Thoracic aorta (tissue), 2 donors: ENCODE data around the gene CD37. TPM values are rescaled to one million over a fixed set of nuclear protein-coding genes. Genes with fewer than 3 reads are reported as not detected.
"Not testable (repeated sequence)": the region's sequence is repeated elsewhere in the genome, so short reads cannot be mapped to it uniquely, and the experiment has no call there.

ENCODE experiments used
- ATAC-seq: fragments of 150-250 bp; one replicate; pipeline ENCODE4 v1.8.0; 2017; ENCODE audit warnings: low read depth; ENCODE audit not compliant: insufficient number of reproducible peaks, low FRiP score
- DNase-seq: peaks from one replicate; pipeline ENCODE4 v3.0.0-alpha.2; 2020; ENCODE audit warnings: low spot score
- H3K27ac ChIP-seq, 2 donors: fragments of 200-600 bp; sonication (generic); 1 replicate in 1 of 2; 2 replicates in 1 of 2; pipeline ENCODE4 v1.5.1; 2016; ENCODE audit warnings: mild to moderate bottlenecking in 2 of 2, moderate library complexity in 2 of 2
- H3K27me3 ChIP-seq: fragments of 200-600 bp; sonication (generic); replicated peaks from 2 replicates; pipeline ENCODE4 v1.6.0; 2016; ENCODE audit warnings: mild to moderate bottlenecking; ENCODE audit not compliant: insufficient read depth
- H3K36me3 ChIP-seq: fragments of 200-600 bp; sonication (generic); one replicate; pipeline ENCODE4 v1.5.1; 2016
- H3K4me1 ChIP-seq, 2 donors: fragments of 200-600 bp; sonication (generic); 1 replicate in 1 of 2; 2 replicates in 1 of 2; pipeline versions ENCODE4 v1.5.1 to v1.6.0; 2016; ENCODE audit warnings: low read depth in 2 of 2, mild to moderate bottlenecking in 1 of 2; ENCODE audit not compliant: control insufficient read depth in 1 of 2
- H3K4me3 ChIP-seq: fragments of 200-600 bp; sonication (generic); 2 replicates; pipeline ENCODE4 v1.5.1; 2016; ENCODE audit warnings: mild to moderate bottlenecking
- H3K9me3 ChIP-seq: fragments of 200-600 bp; sonication (generic); 2 replicates; pipeline ENCODE4 v1.5.1; 2016
- total RNA-seq, 2 donors: library from RNA; depleted of rRNA; stranded (reverse); fragments of >200 nt; gene quantifications; one replicate each; pipeline versions ENCODE4 v1.1.0 to v1.2.3, GENCODE V29; 2016
- TF ChIP-seq, protein P1 (sequence below): fragments of 200-600 bp; sonication (generic); IDR thresholded peaks from one replicate; pipeline ENCODE4 v1.5.1; 2019; ENCODE audit warnings: antibody characterized with exemption

Gene CD37
- total RNA-seq, 2 donors from 2014 or later, result 29.8 to 33.0 TPM

DNA sequence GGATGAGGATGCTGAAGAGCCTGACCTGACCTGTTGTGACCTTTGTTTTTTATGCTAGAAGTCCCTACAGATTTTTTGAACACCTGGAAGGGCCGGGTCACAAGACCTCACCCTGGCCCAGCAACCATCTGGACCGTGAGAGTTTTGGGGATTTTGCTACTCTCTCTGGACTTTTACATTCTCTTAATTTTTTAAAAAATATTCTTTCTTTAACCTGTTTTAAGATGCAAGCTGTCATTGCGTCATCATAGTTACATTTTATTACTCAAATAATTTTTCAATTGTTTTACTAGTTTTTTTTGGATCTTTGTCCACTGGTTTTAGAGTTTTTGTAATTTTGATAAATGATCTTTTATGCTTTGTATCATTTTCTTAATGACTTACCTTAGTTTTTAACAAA, 36.0 kb downstream of the CD37 start:
- H3K27me3 ChIP-seq, result no peaks in the 10 kb centered on the region
- H3K9me3 ChIP-seq, result peaks cover 14% of the 10 kb centered on the region
- ATAC-seq, result no peak
- no peak overlapping the region for H3K27ac ChIP-seq
- TF ChIP-seq, protein P1, sequence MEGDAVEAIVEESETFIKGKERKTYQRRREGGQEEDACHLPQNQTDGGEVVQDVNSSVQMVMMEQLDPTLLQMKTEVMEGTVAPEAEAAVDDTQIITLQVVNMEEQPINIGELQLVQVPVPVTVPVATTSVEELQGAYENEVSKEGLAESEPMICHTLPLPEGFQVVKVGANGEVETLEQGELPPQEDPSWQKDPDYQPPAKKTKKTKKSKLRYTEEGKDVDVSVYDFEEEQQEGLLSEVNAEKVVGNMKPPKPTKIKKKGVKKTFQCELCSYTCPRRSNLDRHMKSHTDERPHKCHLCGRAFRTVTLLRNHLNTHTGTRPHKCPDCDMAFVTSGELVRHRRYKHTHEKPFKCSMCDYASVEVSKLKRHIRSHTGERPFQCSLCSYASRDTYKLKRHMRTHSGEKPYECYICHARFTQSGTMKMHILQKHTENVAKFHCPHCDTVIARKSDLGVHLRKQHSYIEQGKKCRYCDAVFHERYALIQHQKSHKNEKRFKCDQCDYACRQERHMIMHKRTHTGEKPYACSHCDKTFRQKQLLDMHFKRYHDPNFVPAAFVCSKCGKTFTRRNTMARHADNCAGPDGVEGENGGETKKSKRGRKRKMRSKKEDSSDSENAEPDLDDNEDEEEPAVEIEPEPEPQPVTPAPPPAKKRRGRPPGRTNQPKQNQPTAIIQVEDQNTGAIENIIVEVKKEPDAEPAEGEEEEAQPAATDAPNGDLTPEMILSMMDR, result no peak
- no peaks in the 10 kb centered on the region for H3K4me1 ChIP-seq
- H3K4me3 ChIP-seq, result no peak overlapping the region
- H3K36me3 ChIP-seq, result no peaks in the 10 kb centered on the region
- no peak for DNase-seq

DNA sequence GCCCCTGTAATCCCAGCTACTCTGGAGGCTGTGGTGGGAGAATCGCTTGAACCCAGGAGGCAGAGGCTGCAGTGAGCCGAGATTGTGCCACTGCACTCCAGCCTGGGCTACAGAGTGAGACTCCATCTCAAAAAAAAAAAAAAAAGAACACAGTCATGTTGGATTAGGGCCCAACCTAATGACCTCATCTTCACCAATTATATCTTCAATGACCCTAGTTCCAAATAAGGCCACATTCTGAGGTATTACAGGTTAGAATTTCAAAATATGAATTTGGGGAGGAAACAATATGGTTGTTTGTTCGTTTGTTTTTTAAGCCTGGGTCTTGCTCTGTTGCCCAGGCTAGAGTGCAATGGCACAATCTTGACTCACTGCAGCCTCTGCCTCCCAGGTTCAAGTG, 38.0 kb downstream of the CD37 start:
- ATAC-seq, H3K36me3 ChIP-seq, H3K27me3 ChIP-seq, H3K27ac ChIP-seq, H3K4me1 ChIP-seq, DNase-seq, H3K4me3 ChIP-seq: not testable (repeated sequence)
- H3K9me3 ChIP-seq, result peaks cover 14% of the 10 kb centered on the region

DNA sequence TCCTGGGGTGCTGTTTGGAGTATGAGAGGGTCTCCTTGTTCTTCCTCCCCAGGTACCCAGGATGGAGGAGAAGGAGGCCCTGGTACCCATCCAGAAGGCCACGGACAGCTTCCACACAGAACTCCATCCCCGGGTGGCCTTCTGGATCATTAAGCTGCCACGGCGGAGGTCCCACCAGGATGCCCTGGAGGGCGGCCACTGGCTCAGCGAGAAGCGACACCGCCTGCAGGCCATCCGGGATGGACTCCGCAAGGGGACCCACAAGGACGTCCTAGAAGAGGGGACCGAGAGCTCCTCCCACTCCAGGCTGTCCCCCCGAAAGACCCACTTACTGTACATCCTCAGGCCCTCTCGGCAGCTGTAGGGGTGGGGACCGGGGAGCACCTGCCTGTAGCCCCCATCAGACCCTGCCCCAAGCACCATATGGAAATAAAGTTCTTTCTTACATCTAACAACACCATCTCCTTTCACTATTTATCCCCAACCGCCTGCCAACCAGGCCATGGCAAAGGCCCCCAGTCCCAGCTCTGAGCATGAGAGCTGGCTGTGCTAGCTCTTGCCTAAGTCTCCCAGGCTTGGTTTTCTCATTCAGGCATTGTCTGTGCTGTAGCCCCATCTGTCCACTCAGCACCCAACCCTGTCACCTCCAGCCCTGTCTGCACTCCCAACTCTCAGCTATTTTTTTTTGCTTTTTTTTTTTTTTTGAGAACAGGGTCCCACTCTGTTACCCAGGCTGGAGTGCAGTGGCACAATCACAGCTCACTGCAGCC, 39.6 kb downstream of the CD37 start:
- Histone ChIP-seq H3K4me1 (no peaks in the 10 kb centered on the region), H3K27me3 (no peaks in the 10 kb centered on the region), H3K36me3 (no peaks in the 10 kb centered on the region), H3K4me3 (no peak overlapping the region), H3K9me3 (peaks cover 1% of the 10 kb centered on the region), H3K27ac (no peak overlapping the region)
- ATAC-seq, result no peak
- TF ChIP-seq, protein P1, result no peak
- no peak for DNase-seq

DNA sequence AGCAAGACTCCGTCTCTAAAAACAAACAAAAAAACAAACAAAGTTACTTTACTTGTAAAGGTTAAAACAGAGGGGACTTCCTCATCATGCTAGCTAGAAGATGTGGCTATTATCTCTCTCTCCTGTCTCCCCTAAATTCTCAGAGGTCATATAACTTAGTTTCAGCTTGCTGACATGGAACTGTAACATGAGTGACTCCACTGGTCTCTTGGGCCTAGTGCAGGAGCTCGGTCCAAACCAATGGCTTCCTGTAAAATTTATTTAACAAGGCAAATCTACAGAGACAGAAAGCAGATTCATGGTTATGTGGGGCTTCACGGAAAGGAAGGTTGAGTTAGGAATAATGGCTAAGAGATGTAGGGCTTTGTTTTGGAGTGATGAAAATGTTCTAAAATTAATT, 43.3 kb downstream of the CD37 start:
- TF ChIP-seq, protein P1, result no peak
- no peaks in the 10 kb centered on the region for H3K4me1 ChIP-seq
- no peak for ATAC-seq

DNA sequence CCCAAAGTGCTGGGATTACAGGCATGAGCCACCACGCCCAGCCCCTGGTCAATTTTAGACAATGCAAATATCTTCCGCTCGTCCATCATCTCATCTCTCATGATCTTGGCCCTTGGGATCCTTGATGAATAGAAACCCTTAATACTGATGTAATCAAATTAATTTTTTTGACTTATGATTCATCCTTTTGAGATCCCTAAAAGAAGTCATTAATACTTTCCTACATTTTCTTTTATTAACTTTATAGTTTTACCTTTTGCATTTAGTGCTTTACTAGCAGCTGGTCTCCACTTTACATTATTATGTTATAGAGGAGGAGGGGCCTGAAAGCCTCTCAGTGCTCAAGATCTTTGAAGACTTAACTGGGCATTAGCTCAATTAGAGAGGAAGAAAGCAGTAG, 45.2 kb downstream of the CD37 start:
- Histone ChIP-seq H3K4me1 (no peaks in the 10 kb centered on the region), H3K27ac (no peak overlapping the region), H3K9me3 (peaks cover 13% of the 10 kb centered on the region), H3K27me3 (no peaks in the 10 kb centered on the region), H3K36me3 (no peaks in the 10 kb centered on the region), H3K4me3 (no peak overlapping the region)
- TF ChIP-seq, protein P1, result no peak
- no peak for DNase-seq
- no peak for ATAC-seq

More for the DNA sequence above, 43.3 kb downstream of the CD37 start:
- no peak overlapping the region for H3K4me3 ChIP-seq
- H3K27ac ChIP-seq, result no peak overlapping the region
- no peaks in the 10 kb centered on the region for H3K27me3 ChIP-seq
- no peaks in the 10 kb centered on the region for H3K36me3 ChIP-seq
- peaks cover 13% of the 10 kb centered on the region for H3K9me3 ChIP-seq
- DNase-seq, result no peak

DNA sequence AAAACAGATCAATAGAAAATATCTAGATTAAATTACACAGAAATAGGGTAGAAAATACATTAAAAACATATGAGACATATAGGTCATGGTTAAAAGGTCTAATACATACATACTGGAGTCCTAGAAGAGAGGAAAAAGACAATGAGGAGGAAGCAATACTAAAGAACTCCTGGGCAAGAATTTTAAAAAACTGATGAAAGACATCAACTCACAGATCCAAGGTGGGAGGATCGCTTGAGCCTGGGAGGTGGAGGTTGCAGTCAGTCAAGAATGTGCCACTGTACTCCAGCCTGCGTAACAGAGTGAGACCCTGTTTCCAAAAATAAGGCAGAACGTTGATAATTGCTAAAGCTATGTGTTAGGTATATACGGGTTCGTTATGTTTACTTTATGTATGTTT, 47.4 kb downstream of the CD37 start:
- Histone ChIP-seq H3K4me3 (no peak overlapping the region), H3K4me1 (no peaks in the 10 kb centered on the region), H3K36me3 (no peaks in the 10 kb centered on the region), H3K27ac (no peak overlapping the region), H3K9me3 (peaks cover 13% of the 10 kb centered on the region), H3K27me3 (no peaks in the 10 kb centered on the region)
- DNase-seq (no peak), ATAC-seq (no peak)
- TF ChIP-seq, protein P1, result no peak
